PC-9 (cell line): Measurements from ENCODE around the gene PVALB. TPM values are rescaled to one million over a fixed set of nuclear protein-coding genes. Genes with fewer than 3 reads are reported as not detected.

ENCODE experiments used
- BruUV-seq: library from RNA; stranded (reverse); fragments of 400-500 nt; replicated peaks from 2 replicates; lab custom pipeline; 2021; lab: Mats Ljungman, UMichigan
- CTCF ChIA-PET: fragments of 300-600 bp; sonication (Branson Sonifier 250); formaldehyde crosslinking; loops from one replicate; lab custom pipeline; 2022; ENCODE audit warnings: antibody characterized with exemption; lab: Charles Lee
- POLR2A ChIA-PET: fragments of 300-600 bp; sonication (Branson Sonifier 250); formaldehyde crosslinking; loops from one replicate; lab custom pipeline; 2022; ENCODE audit warnings: antibody characterized with exemption; ENCODE audit not compliant: unreplicated experiment; lab: Charles Lee
- DNase-seq, 2 experiments: peaks; one replicate each; pipeline versions ENCODE4 v3.0.0 to v3.0.0-alpha.2; 2015 to 2022; ENCODE audit warnings: mixed read lengths in 1 of 2
- H2AFZ ChIP-seq: fragments of 200-600 bp; sonication (generic); 2 replicates; pipeline ENCODE4 v1.8.1; 2017; ENCODE audit warnings: antibody characterized with exemption
- H3F3A ChIP-seq: fragments of 200-600 bp; sonication (generic); 2 replicates; pipeline ENCODE4 v1.8.1; 2017; ENCODE audit warnings: antibody characterized with exemption, mild to moderate bottlenecking, low read depth; ENCODE audit not compliant: insufficient read depth
- H3K27ac ChIP-seq: fragments of 200-600 bp; sonication (generic); 2 replicates; pipeline ENCODE4 v1.6.1; 2016; ENCODE audit warnings: mixed run types
- H3K27me3 ChIP-seq: fragments of 200-600 bp; sonication (generic); 2 replicates; pipeline ENCODE4 v1.6.1; 2016; ENCODE audit warnings: low read depth, mixed run types; ENCODE audit not compliant: insufficient read depth
- H3K36me3 ChIP-seq: fragments of 200-600 bp; sonication (generic); 2 replicates; pipeline ENCODE4 v1.6.1; 2016; ENCODE audit warnings: low read depth, mixed run types
- H3K4me1 ChIP-seq: fragments of 200-600 bp; sonication (generic); replicated peaks from 2 replicates; pipeline ENCODE4 v1.6.1; 2016; ENCODE audit warnings: mixed run types; ENCODE audit not compliant: insufficient read depth
- H3K4me2 ChIP-seq: fragments of 200-600 bp; sonication (generic); 2 replicates; pipeline ENCODE4 v1.6.1; 2017; ENCODE audit warnings: mixed run types
- H3K4me3 ChIP-seq: fragments of 200-600 bp; sonication (generic); 2 replicates; pipeline ENCODE4 v1.6.1; 2016; ENCODE audit warnings: mixed run types
- H3K79me2 ChIP-seq: fragments of 200-600 bp; sonication (generic); 2 replicates; pipeline ENCODE4 v1.6.1; 2017; ENCODE audit warnings: low read depth, mixed run types
- H3K9me2 ChIP-seq: fragments of 200-600 bp; sonication (generic); 2 replicates; pipeline ENCODE4 v1.8.1; 2017; ENCODE audit warnings: mild to moderate bottlenecking; ENCODE audit not compliant: insufficient read depth
- H3K9me3 ChIP-seq: fragments of 200-600 bp; sonication (generic); 2 replicates; pipeline ENCODE4 v1.8.1; 2016; ENCODE audit warnings: low read depth; ENCODE audit not compliant: insufficient read depth
- H4K20me1 ChIP-seq: fragments of 200-600 bp; sonication (generic); 2 replicates; pipeline ENCODE4 v1.8.1; 2017; ENCODE audit not compliant: insufficient read depth
- CTCF ChIP-seq: fragments of 200-600 bp; sonication (generic); conservative IDR thresholded peaks from 2 replicates; pipeline ENCODE4 v1.6.1; 2017; ENCODE audit warnings: mixed run types, antibody characterized with exemption, mild to moderate bottlenecking, moderate library complexity
- EZH2 ChIP-seq: fragments of 200-600 bp; sonication (generic); IDR thresholded peaks from 2 replicates; pipeline ENCODE4 v1.8.0; 2017; ENCODE audit warnings: antibody characterized with exemption, low read depth
- intact Hi-C: fragments of 100-400 bp; cut with micrococcal nuclease; formaldehyde crosslinking; loops from one replicate; pipeline ENCODE4 v1.10.0; 2022; ENCODE audit not compliant: unreplicated experiment
- total RNA-seq: library from RNA; stranded (reverse); gene quantifications from 2 replicates; pipeline ENCODE4 v1.2.3, GENCODE V29; 2021

PVALB gene
- total RNA-seq, 1 experiment from 2014 or later: not detected

- POLR2A ChIA-PET: no interaction called here
- Histone ChIP-seq H3K27ac (no peak overlapping the region), H2AFZ (no peak overlapping the region), H3K36me3 (no peaks in the 10 kb centered on the region), H3K4me2 (no peak overlapping the region), H3K27me3 (no peaks in the 10 kb centered on the region), H3K4me3 (no peak overlapping the region), H3K9me3 (no peaks in the 10 kb centered on the region), H4K20me1 (no peaks in the 10 kb centered on the region), H3K9me2 (no peaks in the 10 kb centered on the region), H3K79me2 (no peaks in the 10 kb centered on the region), H3F3A (no peaks in the 10 kb centered on the region), H3K4me1 (peaks cover 25% of the 10 kb centered on the region)
- TF ChIP-seq CTCF (no peak), EZH2 (no peak)
- BruUV-seq: no TSS peak
- CTCF ChIA-PET: no interaction called here
- intact Hi-C loops: no loop called here
- DNase-seq: no peak
Measured at GRCh38 chr22:36863979-36864378, 47.1 kb upstream of the PVALB start.

GRCh38 chr22:36863281-36863680, 46.4 kb upstream of the PVALB start:
- H3K9me2 ChIP-seq: no peaks in the 10 kb centered on the region
- ChIA-PET CTCF (no interaction called here), POLR2A (no interaction called here)
- no peak overlapping the region for H3K27ac ChIP-seq
- H3K4me1 ChIP-seq: peaks cover 21% of the 10 kb centered on the region
- no peaks in the 10 kb centered on the region for H3K27me3 ChIP-seq
- TF ChIP-seq CTCF (no peak), EZH2 (no peak)
- H4K20me1 ChIP-seq: no peaks in the 10 kb centered on the region
- no peak overlapping the region for H2AFZ ChIP-seq
- DNase-seq: no peak
- H3K36me3 ChIP-seq: no peaks in the 10 kb centered on the region
- no peak overlapping the region for H3K4me3 ChIP-seq
- H3F3A ChIP-seq: no peaks in the 10 kb centered on the region
- no peak overlapping the region for H3K4me2 ChIP-seq
- no peaks in the 10 kb centered on the region for H3K9me3 ChIP-seq
- H3K79me2 ChIP-seq: no peaks in the 10 kb centered on the region
- BruUV-seq: no TSS peak
- intact Hi-C loops: no loop called here

DNA sequence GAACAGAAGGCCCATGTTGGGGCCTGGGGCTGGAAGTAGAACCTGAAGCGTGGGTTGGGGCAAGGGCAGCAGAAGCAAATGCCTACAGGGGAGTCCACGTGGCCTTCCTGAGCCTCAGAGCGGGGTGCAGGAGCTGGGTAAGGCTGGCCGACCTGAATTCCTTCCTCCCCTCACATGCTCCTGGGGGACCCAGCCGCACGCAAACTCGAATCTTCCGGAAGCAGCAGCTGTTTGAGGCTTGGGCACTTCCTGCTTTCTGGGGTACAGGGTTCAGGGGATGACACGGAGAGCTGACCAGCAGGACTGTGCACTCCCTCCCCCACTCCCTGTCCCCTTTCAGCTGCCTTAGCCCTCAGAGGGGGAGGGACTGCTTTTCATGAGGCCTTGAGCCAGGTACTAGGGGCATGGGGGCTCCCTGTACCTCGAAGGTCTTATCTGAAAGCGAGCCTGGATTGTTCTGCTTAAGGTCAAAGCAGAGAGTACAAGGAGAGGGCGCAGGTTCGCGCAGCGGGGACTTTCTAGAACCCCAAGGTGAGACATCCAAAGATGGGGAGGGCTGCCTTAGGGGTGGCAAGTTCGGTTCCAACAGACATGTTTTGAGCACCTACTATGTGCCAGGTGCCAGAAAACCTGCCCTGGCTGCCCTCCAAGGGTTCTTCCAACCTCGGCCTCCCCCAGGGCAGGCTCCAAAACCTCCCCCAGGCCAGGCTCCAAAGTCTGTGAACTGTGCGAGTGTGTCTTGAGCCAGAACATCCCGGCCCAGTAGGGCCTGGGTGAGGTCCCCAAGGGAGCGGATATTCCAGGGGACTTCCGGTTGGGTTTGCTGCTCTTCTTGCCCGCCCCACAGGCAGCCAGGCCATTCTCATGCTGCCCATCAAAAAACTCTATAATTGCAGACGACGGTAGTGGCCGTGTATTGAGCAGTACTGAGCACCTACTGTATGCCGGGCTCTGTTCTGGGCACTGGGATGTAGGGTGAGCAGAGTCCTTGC, 45.7 kb upstream of the PVALB start:
- Histone ChIP-seq H2AFZ (no peak overlapping the region), H3K4me1 (peaks cover 21% of the 10 kb centered on the region), H3K36me3 (no peaks in the 10 kb centered on the region), H3K27ac (no peak overlapping the region), H3K9me3 (no peaks in the 10 kb centered on the region), H3K4me2 (no peak overlapping the region), H4K20me1 (no peaks in the 10 kb centered on the region), H3K4me3 (no peak overlapping the region), H3K27me3 (no peaks in the 10 kb centered on the region), H3K9me2 (no peaks in the 10 kb centered on the region), H3F3A (no peaks in the 10 kb centered on the region), H3K79me2 (no peaks in the 10 kb centered on the region)
- intact Hi-C loops: no loop called here
- ChIA-PET CTCF (interaction anchor here (1.3 kb wide), 1 partner anchor 9 kb away, joined by 3 read pairs; no protein-coding TSS in a partner anchor), POLR2A (interaction anchor here (0.6 kb wide), 1 partner anchor 81 kb away, joined by 3 read pairs; no protein-coding TSS in a partner anchor)
- no peak for TF ChIP-seq EZH2
- no peak for TF ChIP-seq CTCF
- BruUV-seq: no TSS peak
- DNase-seq: no peak
